Measurements from ENCODE around the gene PPP1R3E.
A peak's percentile ranks its signal among the peaks of the same experiment; 100 is the strongest.

- TF ChIP-seq CTCF (conservative IDR thresholded peaks at IDR 0.05; ENCODE audit: low read length) (peak; percentile 60), EZH2phosphoT487 (IDR thresholded peaks at IDR 0.05; ENCODE audit: borderline replicate concordance) (no peak)
These were observed 1.2 kb downstream of the PPP1R3E start for GRCh38 chr14:23301288-23301968.

All from Loucy (cell line).